NCI-H2196 treated with DMSO at 0.1 percent for 48 hours (cell line): ENCODE measurements around the gene WIF1.

ENCODE experiments used
- DNase-seq: peaks from one replicate; lab custom pipeline; 2025; ENCODE audit not compliant: unreplicated experiment; lab: John Stamatoyannopoulos, UW

Gene WIF1, protein sequence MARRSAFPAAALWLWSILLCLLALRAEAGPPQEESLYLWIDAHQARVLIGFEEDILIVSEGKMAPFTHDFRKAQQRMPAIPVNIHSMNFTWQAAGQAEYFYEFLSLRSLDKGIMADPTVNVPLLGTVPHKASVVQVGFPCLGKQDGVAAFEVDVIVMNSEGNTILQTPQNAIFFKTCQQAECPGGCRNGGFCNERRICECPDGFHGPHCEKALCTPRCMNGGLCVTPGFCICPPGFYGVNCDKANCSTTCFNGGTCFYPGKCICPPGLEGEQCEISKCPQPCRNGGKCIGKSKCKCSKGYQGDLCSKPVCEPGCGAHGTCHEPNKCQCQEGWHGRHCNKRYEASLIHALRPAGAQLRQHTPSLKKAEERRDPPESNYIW

DNA sequence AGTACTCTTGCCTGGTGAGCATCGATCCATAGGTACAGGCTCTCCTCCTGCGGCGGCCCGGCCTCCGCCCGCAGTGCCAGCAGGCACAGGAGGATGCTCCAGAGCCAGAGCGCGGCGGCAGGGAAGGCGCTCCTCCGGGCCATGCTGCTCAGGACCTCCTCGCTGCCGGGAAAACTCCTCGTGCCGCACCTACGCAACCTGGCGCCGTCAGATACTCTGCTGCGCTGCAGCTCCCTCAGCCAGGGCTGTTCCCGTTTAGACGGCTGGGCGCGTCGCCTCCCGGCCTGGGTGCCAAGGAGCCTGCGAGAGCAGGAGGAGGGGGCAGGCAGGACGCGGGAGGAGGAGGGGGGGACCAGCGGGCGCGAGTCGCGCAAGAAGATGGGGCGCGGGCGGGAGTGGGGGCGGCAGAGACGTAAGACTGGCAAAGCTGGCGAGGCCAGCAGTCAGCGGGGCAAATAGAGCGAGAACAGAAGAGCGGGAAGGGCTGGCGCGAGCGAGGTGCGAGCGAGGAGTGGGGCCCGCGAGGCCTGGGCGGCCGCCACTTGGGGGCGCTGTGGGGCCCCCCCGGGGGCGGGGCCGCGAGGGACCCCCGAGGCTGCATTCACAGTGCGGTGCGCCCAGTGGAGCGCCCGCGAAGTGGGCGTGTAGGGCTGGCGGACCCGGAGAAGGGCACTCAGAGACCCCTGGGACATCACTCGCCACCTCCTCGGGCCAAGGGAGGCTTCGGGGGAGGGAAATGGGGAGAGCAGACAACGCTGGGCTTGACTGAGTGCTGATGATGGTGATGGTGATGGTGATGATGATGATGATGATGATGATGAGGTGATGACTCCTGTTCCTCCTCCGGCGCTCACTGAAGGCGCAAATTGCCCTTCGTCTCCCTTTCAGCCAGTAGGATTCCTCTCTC, at the start of gene WIF1:
Gene WIF1, minus strand, starts transcription at position 257 of the 907 bp plus-strand sequence. Its CDS starts 114 bp downstream, at position 143.
- DNase-seq = no peak

DNA sequence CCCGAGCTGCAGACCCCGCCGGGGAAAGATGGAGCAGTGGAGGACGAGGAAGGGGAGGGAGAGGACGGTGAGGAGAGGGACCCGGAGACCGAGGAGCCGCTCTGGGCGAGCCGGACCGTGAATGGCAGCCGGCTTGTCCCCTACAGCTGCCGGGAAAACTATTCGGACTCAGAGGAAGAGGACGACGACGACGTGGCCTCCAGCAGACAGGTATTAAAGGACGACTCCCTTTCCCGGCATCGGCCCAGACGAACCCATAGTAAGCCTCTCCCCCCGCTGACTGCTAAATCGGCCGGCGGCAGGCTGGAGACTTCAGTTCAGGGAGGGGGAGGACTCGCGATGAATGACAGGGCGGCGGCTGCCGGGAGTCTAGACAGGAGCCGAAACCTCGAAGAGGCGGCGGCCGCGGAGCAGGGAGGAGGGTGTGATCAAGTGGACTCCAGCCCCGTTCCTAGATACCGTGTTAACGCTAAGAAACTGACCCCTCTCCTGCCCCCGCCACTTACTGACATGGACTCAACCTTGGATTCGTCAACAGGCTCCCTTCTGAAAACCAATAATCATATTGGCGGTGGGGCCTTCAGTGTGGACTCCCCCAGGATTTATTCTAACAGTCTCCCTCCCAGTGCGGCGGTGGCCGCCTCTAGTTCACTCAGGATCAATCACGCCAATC, 49.2 kb upstream of the WIF1 start:
- no peak for DNase-seq

DNA sequence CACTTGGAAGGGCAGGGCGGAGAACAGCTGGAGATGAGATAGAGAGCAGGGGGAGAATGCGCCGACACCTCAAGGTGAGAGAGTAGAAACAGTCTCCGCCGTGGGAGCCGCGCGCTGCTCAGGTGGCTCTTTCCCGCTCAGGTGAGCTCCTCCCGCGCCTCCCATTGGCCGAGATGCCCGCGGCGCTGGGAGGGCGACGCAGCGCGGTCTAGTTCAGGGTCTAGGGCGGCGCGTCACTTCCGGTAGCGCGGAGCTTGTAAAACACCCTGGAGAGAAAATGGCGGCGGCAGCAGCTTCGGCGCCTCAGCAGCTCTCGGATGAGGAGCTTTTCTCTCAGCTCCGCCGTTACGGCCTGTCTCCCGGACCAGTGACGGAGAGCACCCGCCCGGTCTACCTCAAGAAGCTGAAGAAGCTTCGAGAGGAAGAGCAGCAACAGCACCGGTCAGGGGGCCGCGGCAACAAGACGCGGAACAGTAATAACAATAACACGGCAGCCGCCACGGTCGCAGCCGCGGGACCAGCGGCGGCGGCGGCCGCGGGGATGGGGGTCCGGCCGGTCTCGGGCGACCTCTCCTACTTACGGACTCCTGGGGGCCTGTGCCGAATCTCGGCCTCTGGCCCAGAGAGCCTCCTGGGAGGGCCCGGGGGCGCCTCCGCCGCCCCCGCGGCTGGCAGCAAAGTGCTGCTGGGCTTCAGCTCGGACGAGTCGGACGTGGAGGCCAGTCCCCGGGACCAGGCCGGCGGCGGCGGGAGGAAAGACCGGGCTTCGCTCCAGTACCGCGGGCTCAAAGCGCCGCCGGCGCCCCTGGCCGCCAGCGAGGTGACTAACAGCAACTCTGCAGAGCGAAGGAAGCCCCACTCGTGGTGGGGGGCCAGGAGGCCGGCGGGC, 48.5 kb upstream of the WIF1 start, which contains the start of gene LEMD3:
Gene LEMD3, plus strand, starts transcription at position 264 of the 889 bp plus-strand sequence. Its CDS starts 14 bp downstream, at position 278.
- DNase-seq = peak; percentile 93

DNA sequence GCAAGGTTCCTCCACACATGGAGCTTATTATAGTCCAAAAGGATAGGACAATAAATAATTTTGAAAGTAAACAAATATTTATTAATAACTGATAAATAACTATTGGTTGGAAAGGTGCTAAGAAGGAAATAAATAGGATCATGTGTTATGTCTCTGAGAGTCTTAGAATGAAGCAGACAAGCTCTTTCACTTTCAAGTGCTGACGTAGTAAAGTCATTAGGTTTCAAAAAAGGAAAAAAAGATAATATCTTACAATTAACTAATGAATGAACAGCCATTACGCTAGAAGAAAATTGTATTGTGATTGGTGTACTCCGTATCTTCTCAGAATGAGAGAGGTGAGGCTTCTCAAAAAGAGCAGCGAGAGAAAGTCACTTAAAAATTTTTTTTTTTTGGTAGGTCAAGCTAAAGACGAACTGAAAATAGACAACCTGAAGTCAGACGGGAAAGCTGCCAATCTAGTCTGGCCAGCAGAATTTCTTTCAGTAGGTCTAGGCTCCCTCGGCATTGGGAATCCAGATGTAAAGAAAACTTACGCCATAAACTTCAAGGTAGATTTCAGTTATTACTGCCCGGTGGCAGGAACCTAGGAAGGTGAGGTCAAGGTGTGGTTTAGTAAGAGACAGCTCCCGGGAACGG, 47.7 kb upstream of the WIF1 start:
- DNase-seq = no peak

DNA sequence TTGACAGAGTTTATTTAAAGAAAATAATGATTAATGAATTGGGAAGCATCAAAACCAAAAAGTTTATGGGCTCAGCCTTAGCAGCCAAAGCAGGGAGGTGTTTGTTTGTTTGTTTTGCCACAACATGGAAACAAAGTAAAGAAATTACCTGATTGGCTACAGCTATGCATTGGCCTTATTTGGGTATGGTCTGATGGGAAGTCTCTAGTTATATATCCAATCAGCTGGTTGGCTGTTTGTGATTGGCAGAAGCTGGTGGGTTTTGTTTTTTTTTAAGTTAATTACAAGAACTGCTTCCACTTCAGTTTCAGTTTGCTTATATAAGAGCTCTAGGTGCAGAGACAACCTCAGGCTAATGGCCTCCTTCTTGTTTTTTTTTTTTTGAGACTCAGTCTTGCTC, 43.7 kb upstream of the WIF1 start:
- no peak for DNase-seq

DNA sequence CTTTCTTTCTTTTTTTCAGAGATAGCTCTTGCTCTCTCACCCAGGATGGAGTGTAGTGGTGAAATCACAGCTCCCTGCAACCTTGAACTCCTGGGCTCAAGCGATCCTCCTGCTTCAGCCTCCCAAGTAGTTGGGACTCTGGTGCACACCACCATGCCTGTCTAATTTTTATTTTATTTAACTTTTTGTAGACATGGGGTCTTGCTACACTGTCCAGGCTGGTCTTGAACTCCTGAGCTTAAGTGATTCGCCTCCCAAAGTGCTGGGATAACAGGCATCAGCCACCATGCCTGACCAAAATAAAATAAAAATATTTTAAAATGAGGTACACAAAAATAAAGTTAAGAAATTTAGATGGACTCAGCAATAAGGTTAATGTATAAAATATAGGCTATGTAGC, 43.1 kb upstream of the WIF1 start:
- no peak for DNase-seq

DNA sequence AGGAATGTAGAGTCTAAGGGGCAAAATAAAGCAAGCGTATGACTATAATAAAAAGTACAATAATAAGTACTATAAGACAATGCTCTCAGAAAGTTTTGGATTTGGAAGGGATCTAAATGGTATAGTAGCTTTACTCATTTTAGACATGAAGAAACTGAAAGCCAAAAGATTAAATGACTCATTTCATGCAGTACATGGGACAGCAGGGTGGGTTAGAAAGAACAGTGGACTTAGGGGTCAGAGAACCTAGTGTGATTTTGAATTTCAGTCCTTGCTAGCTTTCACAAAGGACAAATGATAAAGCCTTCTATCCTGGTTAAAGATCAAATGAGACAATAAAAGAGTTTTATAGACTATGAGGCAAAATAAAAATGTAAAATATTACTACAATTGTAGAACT, 41.5 kb upstream of the WIF1 start:
- no peak for DNase-seq

DNA sequence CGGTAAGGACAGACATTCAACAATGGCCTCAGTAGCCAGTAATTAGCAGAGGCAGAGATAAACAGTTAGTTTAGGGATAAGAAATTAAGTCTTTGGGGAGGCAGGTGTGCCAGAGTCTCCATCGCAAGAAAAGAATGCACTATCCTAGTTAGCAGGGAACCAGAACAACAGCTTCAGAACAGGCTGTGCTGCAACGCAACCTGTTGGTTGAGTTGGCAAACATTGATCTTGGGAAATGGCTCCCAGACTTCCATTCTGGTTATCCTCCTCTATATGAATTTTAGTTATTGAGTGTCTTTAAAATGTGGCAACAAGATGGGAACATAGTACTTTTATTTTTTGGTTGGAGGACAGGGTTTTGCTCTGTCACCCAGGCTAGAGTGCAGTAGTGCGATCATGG, 36.0 kb upstream of the WIF1 start:
- no peak for DNase-seq

DNA sequence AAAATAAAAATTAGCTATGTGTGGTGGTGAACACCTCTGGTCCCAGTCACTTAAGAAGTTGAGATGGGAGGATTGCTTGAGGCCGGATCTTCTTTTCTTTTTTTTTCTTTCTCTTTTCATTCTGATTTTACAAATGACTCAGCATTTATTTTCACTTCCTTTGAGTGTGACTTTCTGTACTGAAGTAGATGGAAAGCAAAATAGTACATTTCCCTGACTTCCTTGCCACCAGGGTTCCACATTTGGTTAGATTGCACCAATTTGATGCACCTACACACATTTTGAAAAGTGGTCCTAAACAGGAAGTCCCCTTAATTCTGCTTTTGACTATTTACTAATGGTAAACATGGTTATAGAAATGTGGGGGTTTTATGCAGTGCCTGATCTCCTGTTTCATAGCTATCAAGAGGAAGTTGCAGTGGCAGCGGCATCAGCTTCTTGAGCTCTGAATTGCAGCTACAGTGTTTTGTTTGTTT, 35.3 kb upstream of the WIF1 start:
- no peak for DNase-seq

DNA sequence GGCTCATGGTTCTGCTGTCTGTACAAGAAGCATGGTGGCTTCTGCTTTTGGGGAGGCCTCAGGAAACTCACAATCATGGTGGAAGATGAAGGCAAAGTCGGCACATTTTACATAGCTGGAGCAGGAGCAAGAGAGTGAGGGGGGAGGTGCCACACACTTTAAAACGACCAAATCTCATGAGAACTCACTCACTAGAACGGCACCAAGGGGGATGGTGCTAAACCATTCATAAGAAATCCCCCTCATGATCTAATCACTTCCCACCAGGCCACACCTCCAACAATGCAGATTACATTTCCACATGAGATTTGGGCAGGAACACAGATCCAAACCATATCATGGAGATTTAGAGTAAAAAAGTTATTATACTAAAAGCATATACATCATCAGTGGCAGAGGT, 34.7 kb upstream of the WIF1 start:
- no peak for DNase-seq

DNA sequence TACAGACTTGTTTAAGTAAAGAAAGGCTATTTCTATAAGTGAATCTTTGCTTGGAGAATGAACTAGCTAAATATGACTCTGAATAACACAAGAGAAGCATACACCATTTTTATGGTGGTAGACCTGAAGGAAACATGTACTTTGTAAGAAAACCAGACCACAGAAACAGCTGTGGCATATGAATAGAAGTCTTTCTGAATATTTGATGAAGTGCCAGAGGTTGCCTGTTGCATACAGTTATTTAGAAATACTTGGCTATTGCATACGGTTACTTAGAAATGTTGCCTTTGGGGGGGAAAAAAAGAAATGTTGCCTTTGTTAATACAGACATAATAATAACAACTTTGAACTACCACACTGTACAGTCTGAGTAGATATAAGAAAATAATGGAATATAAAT, 31.5 kb upstream of the WIF1 start:
- no peak for DNase-seq

DNA sequence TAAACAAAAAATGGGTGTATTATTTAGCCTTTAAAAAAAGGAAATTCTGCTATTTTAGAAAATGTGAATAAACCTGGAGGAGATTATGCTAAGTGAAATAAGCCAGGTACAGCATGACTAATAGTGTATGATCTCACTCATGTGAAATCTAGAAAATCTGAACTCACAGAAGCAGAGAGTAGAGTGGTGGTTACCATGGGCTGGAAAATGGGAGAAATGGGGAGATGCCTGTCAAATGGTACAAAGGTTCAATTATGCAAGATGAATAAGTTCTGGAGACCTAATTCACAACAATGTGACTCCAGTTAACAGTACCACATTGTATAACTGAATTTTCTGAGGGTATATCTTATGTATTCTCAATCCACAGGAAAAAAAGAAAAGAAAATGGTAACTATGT, 30.9 kb upstream of the WIF1 start:
- no peak for DNase-seq

DNA sequence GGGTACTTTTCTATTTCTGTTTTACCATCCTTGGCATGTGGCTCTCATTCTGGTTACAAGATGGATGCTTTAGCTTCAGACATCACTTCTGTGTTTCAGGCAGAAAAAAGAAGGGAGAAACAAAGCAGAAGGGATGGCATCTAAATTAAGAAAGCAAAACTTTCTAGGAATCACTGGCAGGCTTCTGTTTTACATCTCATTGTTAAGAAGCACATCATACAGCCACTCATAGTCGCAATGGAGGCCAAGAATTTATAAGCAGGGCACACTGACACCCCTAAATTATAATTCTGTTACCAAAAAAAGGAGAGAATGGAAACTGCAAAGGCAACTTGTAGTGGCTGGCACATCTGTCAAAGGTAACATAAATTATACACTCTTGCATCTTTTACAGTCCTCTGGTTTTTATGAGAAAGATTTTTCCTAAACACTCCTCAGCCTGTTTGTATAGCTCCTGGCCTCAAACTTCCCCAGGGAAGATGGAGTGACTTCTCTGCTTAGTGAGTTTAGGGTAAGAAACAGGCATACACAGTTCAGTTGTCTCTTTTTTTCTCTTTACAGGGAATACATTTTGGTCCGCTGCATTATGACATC, 26.3 kb upstream of the WIF1 start:
- no peak for DNase-seq

DNA sequence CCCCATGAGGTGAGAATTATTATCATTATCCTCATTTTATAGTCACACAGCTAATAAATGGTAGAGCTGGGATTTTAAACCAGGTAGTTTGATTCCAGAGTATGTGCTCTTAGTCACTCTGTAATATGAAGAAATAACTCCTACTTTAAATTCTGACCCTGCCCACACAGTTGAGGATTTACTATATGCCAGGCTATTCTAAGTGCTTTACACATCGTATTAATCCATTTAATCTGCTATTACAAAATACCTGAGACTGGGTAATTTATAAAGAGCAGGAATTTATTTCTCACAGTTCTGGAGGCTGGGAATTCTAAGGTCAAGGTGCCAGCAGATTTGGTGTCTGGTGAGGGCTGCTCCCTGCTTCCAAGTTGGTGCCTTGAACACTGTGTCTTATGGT, 19.6 kb upstream of the WIF1 start:
- no peak for DNase-seq

DNA sequence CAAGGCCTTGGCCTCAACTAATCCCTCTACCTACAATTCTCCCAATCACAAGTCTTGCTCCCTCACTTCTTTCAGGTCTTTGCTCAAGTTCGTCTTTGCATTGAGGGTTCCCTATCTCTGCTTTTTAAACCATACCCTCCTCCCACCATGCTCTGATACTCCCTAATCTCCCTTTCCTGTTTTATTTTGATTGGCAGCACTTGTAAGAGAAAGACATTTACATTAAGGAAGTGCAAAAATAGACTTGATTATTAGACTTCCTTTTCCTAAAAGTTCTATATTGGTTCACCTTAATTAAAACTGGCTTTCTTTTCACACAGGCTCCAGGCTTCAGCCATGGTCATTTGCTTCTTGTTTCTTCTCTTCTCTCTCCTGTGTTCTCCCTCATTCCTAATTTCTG, 18.3 kb upstream of the WIF1 start:
- no peak for DNase-seq

DNA sequence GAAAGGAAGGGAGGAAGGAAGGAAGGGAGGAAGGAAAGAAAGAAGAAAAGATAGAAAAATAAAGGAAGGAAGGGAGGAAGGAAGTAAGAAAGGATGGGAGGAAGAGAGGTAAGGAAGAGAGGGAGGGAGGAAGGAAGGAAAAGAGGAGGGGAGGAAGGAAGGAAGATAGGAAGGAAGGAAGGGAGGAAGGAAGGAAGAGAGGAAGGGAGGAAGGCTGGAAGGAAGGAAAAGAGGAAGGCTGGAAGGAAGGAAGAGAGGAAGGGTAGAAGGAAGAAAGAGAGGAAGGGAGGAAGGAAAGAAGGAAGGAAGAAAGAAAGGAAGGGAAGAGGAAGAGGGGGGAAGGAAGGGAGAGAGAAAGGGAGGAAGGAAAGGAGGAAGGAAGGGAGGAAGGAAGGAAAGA, 12.8 kb upstream of the WIF1 start:
- no peak for DNase-seq

DNA sequence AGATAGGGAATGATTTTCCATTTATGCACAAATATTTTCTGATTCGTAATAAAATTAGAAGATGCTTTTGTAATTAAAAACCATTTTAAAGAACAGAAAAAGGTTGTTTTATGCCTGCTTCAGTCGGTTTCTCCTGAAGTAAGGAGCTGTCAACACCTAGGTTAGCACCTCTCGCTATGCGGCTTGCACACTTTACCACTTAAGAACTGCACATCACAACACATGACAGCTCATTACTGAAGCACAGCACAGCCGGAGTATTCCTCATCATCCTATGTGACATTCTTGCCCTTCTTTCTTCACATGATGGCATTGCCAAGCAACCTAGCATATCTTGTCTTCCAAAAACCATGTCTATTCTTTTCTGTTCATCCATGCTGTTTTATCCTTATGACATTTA, 5.4 kb upstream of the WIF1 start:
- DNase-seq = no peak

DNA sequence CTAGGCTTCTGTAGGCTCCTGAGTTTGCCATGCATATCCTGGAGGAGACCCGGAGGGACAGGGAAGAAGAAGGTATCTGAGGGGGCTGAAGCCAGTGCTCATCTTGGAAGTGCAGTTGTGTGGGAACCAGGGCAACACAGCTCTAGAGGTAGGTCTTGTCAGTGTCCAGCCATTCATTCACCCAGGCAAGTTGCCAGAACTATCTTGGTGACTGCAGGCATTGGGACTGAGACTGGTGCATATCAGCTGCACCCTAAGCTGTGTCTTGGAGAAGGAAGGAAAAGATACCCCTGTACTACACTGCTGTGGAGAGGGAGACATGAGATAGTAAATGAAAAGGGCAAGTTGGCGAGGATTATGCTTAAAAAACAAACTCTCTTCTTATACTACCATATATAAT, 4.9 kb upstream of the WIF1 start:
- no peak for DNase-seq

DNA sequence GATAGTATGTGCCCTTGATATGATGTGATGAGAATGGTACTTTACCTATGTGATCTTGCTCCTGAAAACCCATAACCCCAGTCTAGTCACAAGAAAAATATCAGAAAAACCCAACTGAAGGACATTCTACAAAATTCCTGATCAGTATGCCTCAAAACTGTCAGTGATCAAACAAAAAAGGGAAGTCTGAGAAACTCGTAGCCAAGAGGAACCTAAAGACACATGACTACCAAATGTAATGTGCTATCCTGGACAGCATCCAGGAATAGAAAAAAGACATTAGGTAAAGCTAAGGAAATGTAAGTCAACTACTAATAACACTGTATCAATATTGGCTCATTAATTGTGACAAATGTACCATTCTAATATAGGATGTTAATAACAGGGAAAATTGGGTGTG, 4.1 kb upstream of the WIF1 start:
- DNase-seq = no peak
